KBM-7 (cell line): ENCODE data around the gene TDRD9.

Source experiments
- DNase-seq: peaks from one replicate; pipeline ENCODE4 v3.0.0-alpha.2; 2015
- in situ Hi-C: fragments of 300-500 bp; cut with MboI; formaldehyde crosslinking; loops from 2 replicates; pipeline ENCODE4 v1.14.3; 2020; ENCODE audit warnings: low sequenced_read_pairs, low pct_unique_long_range_greater_than_20kb, mixed read lengths

The TDRD9 gene

GRCh38 chr14:103890052-103890371 lies 38.2 kb upstream of the TDRD9 start:
- in situ Hi-C loops: no loop called here
- no peak for DNase-seq

GRCh38 chr14:103890821-103891666 lies 37.2 kb upstream of the TDRD9 start:
- in situ Hi-C loops: no loop called here
- DNase-seq: no peak

GRCh38 chr14:103891667-103892215 lies 36.5 kb upstream of the TDRD9 start:
- in situ Hi-C loops: no loop called here
- no peak for DNase-seq

- no peak for DNase-seq
- in situ Hi-C loops: no loop called here
Observed at GRCh38 chr14:103892247-103892646, 36.0 kb upstream of the TDRD9 start.

- no peak for DNase-seq
- in situ Hi-C loops: no loop called here
Observed at GRCh38 chr14:103894034-103894722, 34.1 kb upstream of the TDRD9 start.

GRCh38 chr14:103894723-103895059 lies 33.6 kb upstream of the TDRD9 start:
- DNase-seq: no peak
- in situ Hi-C loops: no loop called here

GRCh38 chr14:103896578-103896977 lies 31.7 kb upstream of the TDRD9 start:
- in situ Hi-C loops: no loop called here
- DNase-seq: no peak

GRCh38 chr14:103897075-103897947 lies 30.9 kb upstream of the TDRD9 start:
- no peak for DNase-seq
- in situ Hi-C loops: no loop called here

GRCh38 chr14:103898204-103898603 lies 30.1 kb upstream of the TDRD9 start:
- no peak for DNase-seq
- in situ Hi-C loops: no loop called here

- no peak for DNase-seq
- in situ Hi-C loops: no loop called here
Observed at GRCh38 chr14:103898711-103899110, 29.5 kb upstream of the TDRD9 start.

GRCh38 chr14:103899316-103899715 lies 28.9 kb upstream of the TDRD9 start:
- in situ Hi-C loops: no loop called here
- no peak for DNase-seq

GRCh38 chr14:103899833-103900232 lies 28.4 kb upstream of the TDRD9 start:
- in situ Hi-C loops: no loop called here
- no peak for DNase-seq

- no peak for DNase-seq
- in situ Hi-C loops: no loop called here
Observed at GRCh38 chr14:103904493-103905107, 23.7 kb upstream of the TDRD9 start.

GRCh38 chr14:103905842-103906456 lies 22.3 kb upstream of the TDRD9 start:
- peak; percentile 70 for DNase-seq
- in situ Hi-C loops: no loop called here

GRCh38 chr14:103908580-103908979 lies 19.7 kb upstream of the TDRD9 start:
- no peak for DNase-seq
- in situ Hi-C loops: no loop called here

- in situ Hi-C loops: no loop called here
- no peak for DNase-seq
Observed at GRCh38 chr14:103909531-103910261, 18.6 kb upstream of the TDRD9 start.

- in situ Hi-C loops: no loop called here
- peak; percentile 82 for DNase-seq
Observed at GRCh38 chr14:103910262-103910935, 17.9 kb upstream of the TDRD9 start.

- DNase-seq: no peak
- in situ Hi-C loops: no loop called here
Observed at GRCh38 chr14:103910984-103911383, 17.3 kb upstream of the TDRD9 start.
